ENCODE data around the gene DNAJC10.
"Not testable (repeated sequence)": the region's sequence is repeated elsewhere in the genome, so short reads cannot be mapped to it uniquely, and the experiment has no call there.

DNAJC10 gene

GRCh38 chr2:182715892-182716649 is at the start of gene DNAJC10:
Gene DNAJC10, plus strand, starts transcription at chr2:182716257. Its CDS starts 1,830 bp downstream, at chr2:182718087.
- DNase-seq, result peak; percentile 91

- DNase-seq, result peak; percentile 47
Observed at GRCh38 chr2:182666674-182667314, 49.3 kb upstream of the DNAJC10 start.

- DNase-seq, result no peak
Observed at GRCh38 chr2:182667315-182667695, 48.8 kb upstream of the DNAJC10 start.

GRCh38 chr2:182668671-182669070 is 47.4 kb upstream of the DNAJC10 start:
- no peak for DNase-seq

- DNase-seq, result no peak
Observed at GRCh38 chr2:182672466-182673165, 43.4 kb upstream of the DNAJC10 start.

- no peak for DNase-seq
Observed at GRCh38 chr2:182680837-182681236, 35.2 kb upstream of the DNAJC10 start.

- no peak for DNase-seq
Observed at GRCh38 chr2:182682210-182682609, 33.8 kb upstream of the DNAJC10 start.

GRCh38 chr2:182685559-182685958 is 30.5 kb upstream of the DNAJC10 start:
- DNase-seq, result no peak

- DNase-seq, result not testable (repeated sequence)
Observed at GRCh38 chr2:182686763-182687162, 29.3 kb upstream of the DNAJC10 start.

- no peak for DNase-seq
Observed at GRCh38 chr2:182694189-182694588, 21.9 kb upstream of the DNAJC10 start.

GRCh38 chr2:182695776-182696175 is 20.3 kb upstream of the DNAJC10 start:
- DNase-seq, result no peak

- no peak for DNase-seq
Observed at GRCh38 chr2:182698671-182699070, 17.4 kb upstream of the DNAJC10 start.

GRCh38 chr2:182705761-182706160 is 10.3 kb upstream of the DNAJC10 start:
- DNase-seq, result no peak

- no peak for DNase-seq
Observed at GRCh38 chr2:182706751-182707150, 9.3 kb upstream of the DNAJC10 start.

- DNase-seq, result no peak
Observed at GRCh38 chr2:182713601-182714000, 2.5 kb upstream of the DNAJC10 start.

GRCh38 chr2:182715121-182715891 is 751 bp upstream of the DNAJC10 start:
- no peak for DNase-seq

- DNase-seq, result no peak
Observed at GRCh38 chr2:182716650-182716979, 558 bp downstream of the DNAJC10 start.

- no peak for DNase-seq
Observed at GRCh38 chr2:182717416-182717815, 1.4 kb downstream of the DNAJC10 start.

- DNase-seq, result no peak
Observed at GRCh38 chr2:182717816-182718215, 1.8 kb downstream of the DNAJC10 start.

- DNase-seq, result no peak
Observed at GRCh38 chr2:182718459-182718858, 2.4 kb downstream of the DNAJC10 start.

- DNase-seq, result not testable (repeated sequence)
Observed at GRCh38 chr2:182719116-182719515, 3.1 kb downstream of the DNAJC10 start.

GRCh38 chr2:182724656-182725055 is 8.6 kb downstream of the DNAJC10 start:
- DNase-seq, result no peak

GRCh38 chr2:182726473-182726872 is 10.4 kb downstream of the DNAJC10 start:
- peak; percentile 41 for DNase-seq
